HepG2 (cell line): ENCODE measurements around the gene CENPL. TPM values are rescaled to one million over a fixed set of nuclear protein-coding genes. Genes with fewer than 3 reads are reported as not detected.
A peak's percentile ranks its signal among the peaks of the same experiment; 100 is the strongest.

Source experiments
- CENPT ChIP-seq: sonication (generic); formaldehyde crosslinking; IDR thresholded peaks from 2 replicates; pipeline ENCODE4 v1.8.0; 2022; ENCODE audit warnings: low read depth, mild to moderate bottlenecking, moderate library complexity, missing genetic modification reagents
- DR1 ChIP-seq: sonication (generic); formaldehyde crosslinking; IDR thresholded peaks from 2 replicates; pipeline ENCODE4 v1.8.0; 2021; ENCODE audit warnings: mild to moderate bottlenecking, missing genetic modification reagents, inconsistent platforms
- HNRNPUL1 ChIP-seq: fragments of 200-400 bp; formaldehyde crosslinking; IDR thresholded peaks from 2 replicates; pipeline ENCODE4 v1.6.1; 2017; ENCODE audit warnings: low read depth, mild to moderate bottlenecking, low read length, moderate library complexity
- KAT7 ChIP-seq: IDR thresholded peaks from 2 replicates; pipeline ENCODE4 v1.6.1; 2018; ENCODE audit warnings: borderline replicate concordance, missing compliant biosample characterization
- MAF1 ChIP-seq: sonication (generic); formaldehyde crosslinking; IDR thresholded peaks from 2 replicates; pipeline ENCODE4 v1.5.0; 2020; ENCODE audit warnings: missing genetic modification reagents, borderline replicate concordance
- PCBP1 ChIP-seq: fragments of 200-400 bp; formaldehyde crosslinking; IDR thresholded peaks from 2 replicates; pipeline ENCODE4 v1.6.1; 2017; ENCODE audit warnings: mild to moderate bottlenecking, low read depth, low read length, borderline replicate concordance
- POLR2G ChIP-seq: fragments of 200-400 bp; formaldehyde crosslinking; IDR thresholded peaks from 2 replicates; pipeline ENCODE4 v1.6.1; 2018; ENCODE audit warnings: mild to moderate bottlenecking, low read depth, low read length, moderate library complexity
- TBL1XR1 ChIP-seq: fragments of 150-350 bp; IDR thresholded peaks from 2 replicates; pipeline ENCODE4 v1.6.1; 2014; ENCODE audit warnings: borderline replicate concordance, low read length; ENCODE audit not compliant: partially characterized antibody
- TEF ChIP-seq: sonication (generic); formaldehyde crosslinking; IDR thresholded peaks from 2 replicates; pipeline ENCODE4 v1.5.0; 2020; ENCODE audit warnings: missing genetic modification reagents
- YEATS2 ChIP-seq: sonication (generic); formaldehyde crosslinking; IDR thresholded peaks from 2 replicates; pipeline ENCODE4 v1.4.0; 2020; ENCODE audit warnings: missing genetic modification reagents, borderline replicate concordance
- ZBTB26 ChIP-seq: IDR thresholded peaks from 2 replicates; pipeline ENCODE4 v1.6.1; 2016; ENCODE audit warnings: missing compliant biosample characterization, missing genetic modification reagents, borderline replicate concordance
- ZFAT ChIP-seq: sonication (generic); formaldehyde crosslinking; conservative IDR thresholded peaks from 2 replicates; pipeline ENCODE4 v1.8.1; 2023; ENCODE audit warnings: missing genetic modification reagents, inconsistent platforms
- ZNF232 ChIP-seq: sonication (generic); formaldehyde crosslinking; IDR thresholded peaks from 2 replicates; pipeline ENCODE4 v1.4.0; 2020; ENCODE audit warnings: missing genetic modification reagents, borderline replicate concordance
- ZNF451 ChIP-seq: sonication (generic); formaldehyde crosslinking; IDR thresholded peaks from 2 replicates; pipeline ENCODE4 v1.5.0; 2020; ENCODE audit warnings: mild to moderate bottlenecking, missing genetic modification reagents
- ZNF615 ChIP-seq: sonication (generic); formaldehyde crosslinking; IDR thresholded peaks from 2 replicates; pipeline ENCODE4 v1.5.0; 2020; ENCODE audit warnings: mild to moderate bottlenecking, missing genetic modification reagents, borderline replicate concordance
- ZNF646 ChIP-seq: sonication (generic); formaldehyde crosslinking; IDR thresholded peaks from 2 replicates; pipeline ENCODE4 v1.9.0; 2021; ENCODE audit warnings: mild to moderate bottlenecking, missing genetic modification reagents
- ZNF772 ChIP-seq: sonication (generic); formaldehyde crosslinking; IDR thresholded peaks from 2 replicates; pipeline ENCODE4 v1.5.0; 2020; ENCODE audit warnings: mild to moderate bottlenecking, missing genetic modification reagents
- ZNF782 ChIP-seq: sonication (generic); formaldehyde crosslinking; IDR thresholded peaks from 2 replicates; pipeline ENCODE4 v1.4.0; 2020; ENCODE audit warnings: missing genetic modification reagents, mild to moderate bottlenecking, borderline replicate concordance
- polyA plus RNA-seq, 8 experiments: library from polyadenylated mRNA; depleted of rRNA in 3 of 8; stranded (reverse) in 7 of 8; unstranded in 1 of 8; fragments of >200 nt; fragmentation: Illumina TruSeq in 4 of 8; extraction: Trizol in 4 of 8; gene quantifications; 2 replicates each; pipeline versions ENCODE4 v1.2.1 to v1.2.3, GENCODE V29; 2011 to 2016; ENCODE audit warnings: low read depth in 4 of 8, missing spikeins in 1 of 8, mixed read lengths in 1 of 8; ENCODE audit not compliant: insufficient read depth in 1 of 8
- total RNA-seq, 5 experiments: library from RNA; depleted of rRNA; stranded (reverse); fragments of >200 nt; fragmentation: Illumina TruSeq; extraction: Trizol; gene quantifications; 2 replicates each; pipeline ENCODE4 v1.2.3, GENCODE V29; 2016; ENCODE audit warnings: low read depth in 1 of 5
- TF ChIP-seq, protein P1 (sequence below): sonication (generic); formaldehyde crosslinking; IDR thresholded peaks from 2 replicates; pipeline ENCODE4 v1.5.0; 2020; ENCODE audit warnings: missing genetic modification reagents, mild to moderate bottlenecking, borderline replicate concordance
- TF ChIP-seq, protein P2 (sequence below): sonication (generic); formaldehyde crosslinking; IDR thresholded peaks from 2 replicates; pipeline ENCODE4 v1.5.0; 2020; ENCODE audit warnings: missing genetic modification reagents

CENPL gene
- total and polyA plus RNA-seq, 2 of the 13 experiments (the other 11 are each of a cell fraction or from before 2014, with no cell fraction given) = 4.4 to 14.2 TPM

DNA sequence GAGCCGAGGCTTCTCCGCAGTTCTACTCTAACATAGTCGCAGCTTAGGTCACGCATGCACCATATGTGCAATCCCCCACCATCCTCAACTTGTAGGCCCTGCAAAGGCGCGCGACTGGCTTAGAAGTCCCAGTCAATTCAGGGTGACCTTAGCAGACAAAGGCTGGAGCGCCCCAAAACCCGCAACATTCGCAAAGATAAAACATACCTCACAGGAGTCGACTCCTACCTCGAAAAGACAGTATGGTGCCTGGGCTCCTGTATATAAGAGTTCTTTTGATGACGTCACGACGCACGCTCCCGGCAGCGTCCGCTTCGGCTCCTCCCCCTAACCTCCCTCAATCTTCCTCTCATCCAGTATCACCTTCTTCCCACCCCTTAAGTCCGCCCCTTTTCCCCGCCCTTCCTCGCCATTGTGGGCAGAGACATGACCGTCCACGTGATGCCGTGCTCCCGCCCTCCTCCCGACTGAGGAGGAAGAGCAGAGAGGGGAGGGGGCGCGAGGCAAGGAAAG, 43.1 kb upstream of the CENPL start, which contains the start of gene GAS5 (continued):
- TF ChIP-seq ZBTB26 (CRISPR knock-in tag) (peak; percentile 42; the same call in 1 of the 2 replicates), CENPT (CRISPR knock-in tag) (0 out of 2 replicates have a peak, but pooled peaks have one; percentile 2), TBL1XR1 (peak; percentile 53), ZNF451 (no peak), ZNF646 (no peak), POLR2G (peak; percentile 100), TEF (peak; percentile 59; the same call in 1 of the 2 replicates), ZNF232 (CRISPR knock-in tag) (peak; percentile 77), ZFAT (CRISPR knock-in tag) (no peak), ZNF615 (CRISPR knock-in tag) (no peak), PCBP1 (no peak), DR1 (CRISPR knock-in tag) (peak; percentile 95), ZNF782 (CRISPR knock-in tag) (no peak; the same call in 1 of the 2 replicates), MAF1 (CRISPR knock-in tag) (0 out of 2 replicates have a peak, but pooled peaks have one; percentile 34), KAT7 (CRISPR knock-in tag) (no peak), YEATS2 (CRISPR knock-in tag) (peak; percentile 98), ZNF772 (CRISPR knock-in tag) (peak; percentile 89; the same call in 1 of the 2 replicates), HNRNPUL1 (no peak)
- TF ChIP-seq, protein P1, sequence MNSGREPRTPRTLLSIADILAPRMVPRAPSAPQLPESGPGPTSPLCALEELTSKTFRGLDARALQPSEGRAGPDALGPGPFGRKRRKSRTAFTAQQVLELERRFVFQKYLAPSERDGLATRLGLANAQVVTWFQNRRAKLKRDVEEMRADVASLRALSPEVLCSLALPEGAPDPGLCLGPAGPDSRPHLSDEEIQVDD (CRISPR knock-in tag) = no peak
- TF ChIP-seq, protein P2, sequence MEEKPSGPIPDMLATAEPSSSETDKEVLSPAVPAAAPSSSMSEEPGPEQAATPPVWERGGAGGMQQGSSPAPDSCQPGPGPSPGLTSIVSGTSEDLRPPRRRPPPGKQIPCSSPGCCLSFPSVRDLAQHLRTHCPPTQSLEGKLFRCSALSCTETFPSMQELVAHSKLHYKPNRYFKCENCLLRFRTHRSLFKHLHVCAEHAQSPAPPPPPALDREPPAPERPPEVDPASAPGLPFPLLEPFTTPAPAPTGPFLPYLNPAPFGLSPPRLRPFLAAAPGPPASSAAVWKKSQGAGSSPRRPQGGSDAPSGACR (CRISPR knock-in tag) = peak; percentile 28; the same call in 1 of the 2 replicates
